ENCODE results near the gene TRIM29. TPM values are rescaled to one million over a fixed set of nuclear protein-coding genes. Genes with fewer than 3 reads are reported as not detected.
"Not testable (repeated sequence)": the region's sequence is repeated elsewhere in the genome, so short reads cannot be mapped to it uniquely, and the experiment has no call there.

Gene TRIM29
- total RNA-seq, 5 donors from 2014 or later (not counting 1 experiment from before 2014, with no cell fraction given), result not detected

- no peak overlapping the region for H3K4me3 ChIP-seq (ENCODE audit: control insufficient read depth in 1 of 2, extremely low read depth in 1 of 2, low read length in 1 of 2)
- no peaks in the 10 kb centered on the region for H3K9me3 ChIP-seq
- H3K4me1 ChIP-seq (ENCODE audit: control insufficient read depth in 1 of 2, extremely low read depth in 1 of 2, insufficient read depth in 2 of 2, low read length in 2 of 2), result no peaks in the 10 kb centered on the region
- POLR2A ChIA-PET, result no interaction called here
- no peak overlapping the region for H3K27ac ChIP-seq (ENCODE audit: low read length)
- CTCF ChIA-PET, result no interaction called here
- no peaks in the 10 kb centered on the region for H3K4me1 Mint-ChIP-seq
- H3K4me3 Mint-ChIP-seq, result no peak overlapping the region
- ATAC-seq (replicated peaks in 1 of 4), result no peak
- WGBS (ENCODE audit: insufficient coverage), result 84% methylated on average over 17 of the region's 17 CpGs
- H3K27me3 ChIP-seq (replicated peaks in 1 of 2; ENCODE audit: control insufficient read depth in 2 of 2, extremely low read depth in 1 of 2, insufficient read depth in 2 of 2, low read length in 1 of 2), result peaks cover 0 to 26% of the 10 kb centered on the region in 2 experiments
- H3K27me3 Mint-ChIP-seq, result peaks cover 32 to 36% of the 10 kb centered on the region in 2 donors
- H3K36me3 Mint-ChIP-seq, result no peaks in the 10 kb centered on the region
- peaks cover 0 to 6% (median 0%) of the 10 kb centered on the region in 3 donors for H3K9me3 Mint-ChIP-seq
- H3K36me3 ChIP-seq (ENCODE audit: control insufficient read depth in 2 of 2, extremely low read depth in 1 of 2, insufficient read depth in 1 of 2, low read length in 1 of 2), result no peaks in the 10 kb centered on the region
- no peak overlapping the region for H3K27ac Mint-ChIP-seq
- no peak for DNase-seq
Measured at GRCh38 chr11:120147094-120147949, 9.4 kb upstream of the TRIM29 start.

DNA sequence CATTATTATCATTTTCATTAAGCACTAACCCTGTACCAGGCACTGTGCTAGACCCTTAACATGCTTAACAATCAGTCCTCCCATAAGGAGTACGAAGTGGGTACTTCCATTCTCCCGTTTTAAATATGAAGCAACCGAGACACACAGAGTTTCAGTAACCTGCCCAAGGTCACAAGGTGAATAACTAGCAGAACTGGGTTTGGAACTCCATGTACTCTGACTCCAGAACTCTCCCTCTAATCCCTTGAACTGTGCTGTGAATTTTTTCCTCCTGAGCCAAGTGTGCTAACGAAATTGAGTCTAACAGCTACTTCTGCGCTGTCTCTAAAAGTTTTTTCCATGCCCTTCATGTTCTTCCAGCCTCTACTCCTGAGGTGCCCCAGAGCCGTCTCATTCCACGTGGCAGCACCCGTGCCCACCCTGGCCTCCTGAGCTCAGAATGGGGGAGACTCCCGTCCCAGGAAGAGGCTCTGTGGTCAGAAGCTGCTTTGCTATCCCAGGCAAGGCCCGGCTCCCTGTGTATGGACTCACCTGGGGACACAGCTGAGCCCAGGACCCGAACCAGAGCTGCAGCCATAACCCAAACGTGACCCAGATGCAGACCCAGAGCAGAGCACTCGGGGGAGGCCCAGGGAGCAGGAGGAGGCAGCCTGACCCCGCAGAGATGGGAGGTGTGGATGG, 8.6 kb upstream of the TRIM29 start:
- POLR2A ChIA-PET, result no interaction called here
- no peak overlapping the region for H3K27ac Mint-ChIP-seq
- H3K9me3 Mint-ChIP-seq, result peaks cover 0 to 6% (median 0%) of the 10 kb centered on the region in 3 donors
- no peak for ATAC-seq (replicated peaks in 1 of 4)
- no peak for DNase-seq
- Histone ChIP-seq H3K4me3 (ENCODE audit: control insufficient read depth in 1 of 2, extremely low read depth in 1 of 2, low read length in 1 of 2) (no peak overlapping the region), H3K27ac (ENCODE audit: low read length) (no peak overlapping the region), H3K36me3 (ENCODE audit: control insufficient read depth in 2 of 2, extremely low read depth in 1 of 2, insufficient read depth in 1 of 2, low read length in 1 of 2) (no peaks in the 10 kb centered on the region), H3K27me3 (replicated peaks in 1 of 2; ENCODE audit: control insufficient read depth in 2 of 2, extremely low read depth in 1 of 2, insufficient read depth in 2 of 2, low read length in 1 of 2) (peaks cover 0 to 28% of the 10 kb centered on the region in 2 experiments), H3K4me1 (ENCODE audit: control insufficient read depth in 1 of 2, extremely low read depth in 1 of 2, insufficient read depth in 2 of 2, low read length in 2 of 2) (no peaks in the 10 kb centered on the region), H3K9me3 (no peaks in the 10 kb centered on the region)
- H3K27me3 Mint-ChIP-seq, result peaks cover 29 to 36% of the 10 kb centered on the region in 2 donors
- H3K36me3 Mint-ChIP-seq, result no peaks in the 10 kb centered on the region
- H3K4me3 Mint-ChIP-seq, result no peak overlapping the region
- CTCF ChIA-PET, result interaction anchor here in 1 of 2 donors (0.5 kb wide), 1 partner anchor 249 kb away, joined by 3 read pairs; no protein-coding TSS in a partner anchor
- 66% methylated on average over 12 of the region's 14 CpGs for WGBS (ENCODE audit: insufficient coverage)
- H3K4me1 Mint-ChIP-seq, result no peaks in the 10 kb centered on the region

GRCh38 chr11:120144501-120144900, 6.6 kb upstream of the TRIM29 start:
- ChIA-PET POLR2A (no interaction called here), CTCF (no interaction called here)
- DNase-seq, result no peak
- H3K4me3 Mint-ChIP-seq, result no peak overlapping the region
- Histone ChIP-seq H3K4me3 (ENCODE audit: control insufficient read depth in 1 of 2, extremely low read depth in 1 of 2, low read length in 1 of 2) (no peak overlapping the region), H3K4me1 (ENCODE audit: control insufficient read depth in 1 of 2, extremely low read depth in 1 of 2, insufficient read depth in 2 of 2, low read length in 2 of 2) (no peaks in the 10 kb centered on the region), H3K27me3 (replicated peaks in 1 of 2; ENCODE audit: control insufficient read depth in 2 of 2, extremely low read depth in 1 of 2, insufficient read depth in 2 of 2, low read length in 1 of 2) (peaks cover 0 to 31% of the 10 kb centered on the region in 2 experiments), H3K9me3 (no peaks in the 10 kb centered on the region), H3K27ac (ENCODE audit: low read length) (no peak overlapping the region), H3K36me3 (ENCODE audit: control insufficient read depth in 2 of 2, extremely low read depth in 1 of 2, insufficient read depth in 1 of 2, low read length in 1 of 2) (no peaks in the 10 kb centered on the region)
- no peaks in the 10 kb centered on the region for H3K9me3 Mint-ChIP-seq
- WGBS (ENCODE audit: insufficient coverage), result 49% methylated on average over 8 of the region's 8 CpGs
- peaks cover 30 to 39% of the 10 kb centered on the region in 2 donors for H3K27me3 Mint-ChIP-seq
- H3K4me1 Mint-ChIP-seq, result no peaks in the 10 kb centered on the region
- no peak overlapping the region for H3K27ac Mint-ChIP-seq
- no peak for ATAC-seq (replicated peaks in 1 of 4)
- no peaks in the 10 kb centered on the region for H3K36me3 Mint-ChIP-seq

DNA sequence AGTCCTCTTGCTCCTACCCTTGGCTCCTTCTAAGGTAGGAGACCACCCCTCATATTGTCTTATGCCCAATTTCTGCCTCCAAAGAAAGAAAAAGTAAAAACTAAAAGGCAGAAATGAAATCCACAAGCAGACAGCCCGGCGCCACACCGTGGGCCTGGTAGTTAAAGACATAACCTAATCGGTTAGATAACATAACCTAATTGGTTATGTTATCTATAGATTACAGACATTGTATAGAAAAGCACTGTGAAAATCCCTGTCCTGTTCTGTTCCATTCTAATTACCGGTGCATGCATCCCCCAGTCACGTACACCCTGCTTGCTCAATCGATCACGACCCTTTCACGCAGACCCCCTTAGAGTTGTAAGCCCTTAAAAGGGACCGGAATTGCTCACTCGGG, 5.6 kb upstream of the TRIM29 start:
- DNase-seq; H3K27ac ChIP-seq (ENCODE audit: low read length); H3K4me1 ChIP-seq (ENCODE audit: control insufficient read depth in 1 of 2, extremely low read depth in 1 of 2, insufficient read depth in 2 of 2, low read length in 2 of 2); H3K4me3 Mint-ChIP-seq; POLR2A ChIA-PET; H3K36me3 ChIP-seq (ENCODE audit: control insufficient read depth in 2 of 2, extremely low read depth in 1 of 2, insufficient read depth in 1 of 2, low read length in 1 of 2); H3K27ac Mint-ChIP-seq; H3K36me3 Mint-ChIP-seq; H3K4me1 Mint-ChIP-seq; H3K9me3 ChIP-seq; H3K9me3 Mint-ChIP-seq; H3K4me3 ChIP-seq (ENCODE audit: control insufficient read depth in 1 of 2, extremely low read depth in 1 of 2, low read length in 1 of 2); CTCF ChIA-PET; ATAC-seq (replicated peaks in 1 of 4): not testable (repeated sequence)
- peaks cover 30 to 40% of the 10 kb centered on the region in 2 donors for H3K27me3 Mint-ChIP-seq
- 90% methylated on average over 2 of the region's 11 CpGs for WGBS (ENCODE audit: insufficient coverage)
- H3K27me3 ChIP-seq (replicated peaks in 1 of 2; ENCODE audit: control insufficient read depth in 2 of 2, extremely low read depth in 1 of 2, insufficient read depth in 2 of 2, low read length in 1 of 2), result peaks cover 0 to 36% of the 10 kb centered on the region in 2 experiments

DNA sequence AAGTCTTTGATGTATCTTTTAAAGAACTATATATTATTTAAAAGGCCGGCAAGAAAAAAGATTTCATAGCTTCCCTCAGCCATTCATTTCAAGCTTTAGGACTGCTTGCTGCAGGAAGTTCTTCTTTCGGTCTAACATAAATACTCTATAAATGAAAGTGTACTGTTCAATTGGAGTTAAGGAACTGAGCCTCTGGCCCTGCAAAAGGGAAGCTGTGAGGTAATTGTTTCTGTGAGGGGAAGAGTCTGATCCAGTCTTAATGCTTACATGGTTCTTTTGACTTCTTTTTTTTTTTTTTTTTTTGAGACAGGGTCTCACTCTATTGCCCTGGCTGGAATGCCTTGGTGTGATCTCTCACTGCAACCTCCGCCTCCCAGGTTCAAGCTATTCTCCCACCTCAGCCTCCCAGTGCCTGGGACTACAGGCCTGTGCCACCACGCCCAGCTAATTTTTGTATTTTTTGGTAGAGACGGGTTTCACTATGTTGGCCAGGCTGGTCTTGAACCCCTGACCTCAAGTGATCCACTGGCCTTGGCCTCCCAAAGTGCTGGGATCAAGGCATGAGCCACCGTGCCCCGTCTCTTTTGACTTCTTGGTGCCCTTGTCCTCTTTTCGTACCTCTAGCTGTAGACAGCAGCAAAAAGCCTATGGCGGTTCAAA, 4.7 kb upstream of the TRIM29 start:
- Mint-ChIP-seq H3K36me3 (no peaks in the 10 kb centered on the region), H3K27ac (no peak overlapping the region), H3K4me1 (no peaks in the 10 kb centered on the region), H3K27me3 (peaks cover 25 to 37% of the 10 kb centered on the region in 2 donors), H3K4me3 (no peak overlapping the region), H3K9me3 (no peaks in the 10 kb centered on the region)
- WGBS (ENCODE audit: insufficient coverage), result 100% methylated on average over 4 of the region's 9 CpGs
- ChIA-PET CTCF (interaction anchor here (0.7 to 1.1 kb wide), 2 partner anchors 97 to 127 kb away, joined by 3 to 8 read pairs; partner anchors contain the start of gene POU2F3 (in 1 of the 2)), POLR2A (no interaction called here)
- Histone ChIP-seq H3K9me3 (no peaks in the 10 kb centered on the region), H3K27ac (ENCODE audit: low read length) (no peak overlapping the region), H3K36me3 (ENCODE audit: control insufficient read depth in 2 of 2, extremely low read depth in 1 of 2, insufficient read depth in 1 of 2, low read length in 1 of 2) (no peaks in the 10 kb centered on the region), H3K4me1 (ENCODE audit: control insufficient read depth in 1 of 2, extremely low read depth in 1 of 2, insufficient read depth in 2 of 2, low read length in 2 of 2) (no peaks in the 10 kb centered on the region), H3K27me3 (replicated peaks in 1 of 2; ENCODE audit: control insufficient read depth in 2 of 2, extremely low read depth in 1 of 2, insufficient read depth in 2 of 2, low read length in 1 of 2) (peaks cover 0 to 30% of the 10 kb centered on the region in 2 experiments), H3K4me3 (ENCODE audit: control insufficient read depth in 1 of 2, extremely low read depth in 1 of 2, low read length in 1 of 2) (no peak overlapping the region)
- ATAC-seq (replicated peaks in 1 of 4) (no peak), DNase-seq (no peak)

DNA sequence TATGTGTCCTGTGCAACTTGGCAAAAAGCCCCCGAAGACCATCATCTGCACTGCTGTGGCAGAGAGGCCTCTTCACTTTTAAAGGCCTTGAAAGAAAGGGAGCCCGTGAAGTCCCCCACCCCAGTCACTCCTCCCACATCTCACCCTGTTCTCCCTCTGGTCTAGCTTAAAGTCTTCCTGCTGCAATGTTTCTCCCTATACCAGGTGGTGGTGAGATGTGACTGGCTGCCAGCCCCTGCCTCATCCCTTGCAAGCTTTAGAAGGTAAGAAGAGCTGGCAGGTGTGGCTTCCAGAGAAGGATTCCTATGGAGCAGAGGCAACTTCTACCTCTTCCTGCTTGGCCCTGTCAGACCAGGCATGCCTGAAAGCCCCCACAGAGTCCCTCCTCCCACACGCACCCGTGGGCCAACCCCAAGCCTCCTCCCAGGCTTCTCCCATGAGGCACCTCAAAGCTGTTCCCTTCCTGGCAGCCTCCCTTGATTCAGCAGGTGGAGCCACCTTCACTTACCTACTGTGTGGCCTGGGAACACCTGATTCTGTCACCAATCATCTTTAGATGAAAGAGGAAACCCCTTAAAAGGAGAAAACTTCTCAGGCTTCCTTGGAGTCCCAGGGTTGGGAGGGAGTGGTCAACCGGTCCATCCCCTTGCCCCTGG, 4.0 kb upstream of the TRIM29 start:
- Histone ChIP-seq H3K9me3 (no peaks in the 10 kb centered on the region), H3K27me3 (replicated peaks in 1 of 2; ENCODE audit: control insufficient read depth in 2 of 2, extremely low read depth in 1 of 2, insufficient read depth in 2 of 2, low read length in 1 of 2) (peaks cover 0 to 27% of the 10 kb centered on the region in 2 experiments), H3K4me3 (ENCODE audit: control insufficient read depth in 1 of 2, extremely low read depth in 1 of 2, low read length in 1 of 2) (no peak overlapping the region), H3K4me1 (ENCODE audit: control insufficient read depth in 1 of 2, extremely low read depth in 1 of 2, insufficient read depth in 2 of 2, low read length in 2 of 2) (no peaks in the 10 kb centered on the region), H3K27ac (ENCODE audit: low read length) (no peak overlapping the region), H3K36me3 (ENCODE audit: control insufficient read depth in 2 of 2, extremely low read depth in 1 of 2, insufficient read depth in 1 of 2, low read length in 1 of 2) (no peaks in the 10 kb centered on the region)
- DNase-seq (no peak), ATAC-seq (replicated peaks in 1 of 4) (no peak)
- H3K4me1 Mint-ChIP-seq, result no peaks in the 10 kb centered on the region
- no peaks in the 10 kb centered on the region for H3K36me3 Mint-ChIP-seq
- ChIA-PET POLR2A (no interaction called here), CTCF (interaction anchor here in 1 of 2 donors (1.1 kb wide), 1 partner anchor 98 kb away, joined by 3 read pairs; the partner anchor contains the start of gene POU2F3)
- no peak overlapping the region for H3K27ac Mint-ChIP-seq
- H3K27me3 Mint-ChIP-seq, result peaks cover 21 to 34% of the 10 kb centered on the region in 2 donors
- H3K4me3 Mint-ChIP-seq, result no peak overlapping the region
- 40% methylated on average over 3 of the region's 5 CpGs for WGBS (ENCODE audit: insufficient coverage)
- H3K9me3 Mint-ChIP-seq, result no peaks in the 10 kb centered on the region
